ENCODE results near the gene NUP37.
"Not testable (repeated sequence)": the region's sequence is repeated elsewhere in the genome, so short reads cannot be mapped to it uniquely, and the experiment has no call there.

The NUP37 gene

DNA sequence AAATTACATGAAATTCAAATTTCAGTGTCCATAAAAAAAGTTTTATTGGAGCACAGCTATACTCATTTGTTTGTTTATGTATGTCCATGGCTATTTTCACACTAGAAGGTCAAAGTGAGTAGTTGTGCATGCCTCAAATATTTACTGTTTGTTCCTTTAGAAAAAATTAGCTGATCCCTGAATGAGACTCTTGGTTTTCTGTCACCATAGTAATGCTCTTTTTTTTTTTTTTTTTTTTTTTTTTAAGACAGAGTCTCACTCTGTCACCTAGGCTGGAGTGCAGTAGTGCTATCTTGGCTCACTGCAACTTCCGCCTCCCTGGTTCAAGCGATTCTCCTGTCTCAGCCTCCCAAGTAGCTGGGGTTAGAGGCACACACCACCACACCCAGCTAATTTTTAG is 1.4 kb upstream of the NUP37 start:
- Histone ChIP-seq H3K4me3 (ENCODE audit: low read depth, low read length) (peak overlapping the region; percentile 86), H3K36me3 (peaks cover 18% of the 10 kb centered on the region)
- H3K4me1 ChIP-seq, H3K27me3 ChIP-seq, DNase-seq, H3K9me3 ChIP-seq: not testable (repeated sequence)

DNA sequence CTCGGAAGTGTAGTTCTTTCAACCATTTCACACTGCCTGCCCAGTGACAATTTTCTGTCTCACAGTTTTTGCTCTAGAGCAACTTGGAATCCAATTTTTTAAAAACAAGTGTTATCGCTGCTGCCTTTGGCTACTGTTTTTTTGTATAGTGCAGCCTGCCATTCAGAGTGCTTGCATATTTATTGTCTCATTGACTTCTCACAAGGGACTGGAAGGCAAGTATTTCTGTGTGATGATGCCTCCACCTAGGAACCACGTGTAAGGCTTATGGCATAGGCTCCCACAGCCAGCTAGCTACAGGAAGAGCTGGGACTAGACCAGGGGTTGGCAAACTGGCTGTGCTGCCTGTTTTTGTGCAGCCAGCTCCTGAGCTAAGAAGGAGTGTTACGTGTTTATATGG is 972 bp upstream of the NUP37 start:
- Histone ChIP-seq H3K4me3 (ENCODE audit: low read depth, low read length) (peak overlapping the region; percentile 86), H3K27me3 (no peaks in the 10 kb centered on the region), H3K36me3 (peaks cover 15% of the 10 kb centered on the region), H3K9me3 (no peaks in the 10 kb centered on the region), H3K4me1 (no peaks in the 10 kb centered on the region)
- TF ChIP-seq CTCF (IDR thresholded peaks at IDR 0.05; ENCODE audit: low read depth, low read length): no peak
- peak; percentile 20 for DNase-seq

- no peak for TF ChIP-seq CTCF (IDR thresholded peaks at IDR 0.05; ENCODE audit: low read depth, low read length)
- H3K9me3 ChIP-seq: no peaks in the 10 kb centered on the region
- H3K36me3 ChIP-seq: peaks cover 13% of the 10 kb centered on the region
- H3K4me3 ChIP-seq (ENCODE audit: low read depth, low read length): peak overlapping the region; percentile 86
- no peaks in the 10 kb centered on the region for H3K27me3 ChIP-seq
- no peaks in the 10 kb centered on the region for H3K4me1 ChIP-seq
- DNase-seq: no peak
Measured at GRCh38 chr12:102120564-102120873, 605 bp upstream of the NUP37 start.

DNA sequence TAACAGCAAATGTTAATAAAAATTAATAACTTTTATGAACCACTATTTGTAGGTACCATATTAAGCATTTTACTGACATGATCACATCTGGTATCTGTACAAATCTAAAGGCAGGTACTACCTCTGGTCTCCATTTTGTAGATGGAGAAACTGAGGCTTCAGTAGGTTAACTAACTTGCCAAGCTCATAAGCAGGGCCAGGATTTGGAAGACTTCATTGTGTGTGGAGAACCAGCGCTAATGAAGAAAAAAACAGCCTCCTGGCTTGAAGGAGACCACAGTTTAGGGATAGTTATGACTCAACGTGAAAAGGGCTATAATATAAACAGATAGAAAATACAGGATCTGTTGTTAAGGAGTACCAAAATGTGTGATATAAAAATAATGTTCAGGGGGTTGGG is 1.0 kb downstream of the NUP37 start:
- Histone ChIP-seq H3K4me1 (no peaks in the 10 kb centered on the region), H3K9me3 (no peaks in the 10 kb centered on the region), H3K36me3 (peaks cover 6% of the 10 kb centered on the region), H3K27me3 (no peaks in the 10 kb centered on the region), H3K4me3 (ENCODE audit: low read depth, low read length) (peak overlapping the region; percentile 86)
- no peak for DNase-seq
- no peak for TF ChIP-seq CTCF (IDR thresholded peaks at IDR 0.05; ENCODE audit: low read depth, low read length)

- Histone ChIP-seq H3K36me3 (peaks cover 8% of the 10 kb centered on the region), H3K27me3 (no peaks in the 10 kb centered on the region), H3K4me3 (ENCODE audit: low read depth, low read length) (no peak overlapping the region), H3K9me3 (no peaks in the 10 kb centered on the region), H3K4me1 (no peaks in the 10 kb centered on the region)
- no peak for TF ChIP-seq CTCF (IDR thresholded peaks at IDR 0.05; ENCODE audit: low read depth, low read length)
- no peak for DNase-seq
Measured at GRCh38 chr12:102116392-102116791, 3.5 kb downstream of the NUP37 start.

DNA sequence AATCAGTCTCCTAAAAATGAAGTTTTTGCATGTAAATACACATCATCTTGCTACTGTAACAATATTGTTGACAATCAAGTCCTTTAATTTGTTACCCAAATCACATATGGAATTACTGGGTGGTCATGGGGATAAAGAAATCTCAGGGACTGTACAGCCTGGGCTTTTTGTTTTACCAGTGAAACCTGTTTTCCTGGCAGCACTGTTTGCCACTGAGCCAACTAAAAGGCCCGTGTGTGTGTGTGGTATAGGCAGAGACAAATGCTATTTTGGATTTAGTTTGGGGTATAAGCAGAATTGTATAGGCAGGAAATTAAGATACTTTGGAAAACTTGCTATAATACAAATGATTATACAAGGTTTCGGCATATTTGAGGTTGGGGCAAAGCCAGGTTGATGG is 5.7 kb downstream of the NUP37 start:
- no peaks in the 10 kb centered on the region for H3K27me3 ChIP-seq
- H3K4me3 ChIP-seq (ENCODE audit: low read depth, low read length): no peak overlapping the region
- DNase-seq: no peak
- H3K36me3 ChIP-seq: peaks cover 20% of the 10 kb centered on the region
- H3K4me1 ChIP-seq: no peaks in the 10 kb centered on the region
- TF ChIP-seq CTCF (IDR thresholded peaks at IDR 0.05; ENCODE audit: low read depth, low read length): no peak
- no peaks in the 10 kb centered on the region for H3K9me3 ChIP-seq

DNA sequence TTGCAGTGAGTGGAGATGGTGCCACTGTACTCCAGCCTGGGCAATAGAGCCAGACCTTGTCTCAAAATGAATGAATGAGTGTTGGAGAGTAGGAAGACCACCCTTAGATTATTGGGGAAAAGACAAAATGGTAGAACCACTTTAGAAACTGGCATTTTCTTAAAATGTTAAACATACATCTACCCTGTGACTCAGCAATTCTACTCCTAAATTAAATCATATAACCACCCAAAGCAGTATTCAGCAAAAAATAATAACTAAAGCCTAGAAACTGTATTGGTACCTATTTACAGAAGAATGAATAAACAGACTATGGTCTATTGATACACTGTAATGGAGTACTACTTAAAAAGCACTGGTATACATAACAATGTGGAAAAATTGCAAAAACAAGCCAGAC is 9.1 kb downstream of the NUP37 start:
- Histone ChIP-seq H3K4me1 (no peaks in the 10 kb centered on the region), H3K27me3 (no peaks in the 10 kb centered on the region), H3K36me3 (peaks cover 45% of the 10 kb centered on the region), H3K4me3 (ENCODE audit: low read depth, low read length) (no peak overlapping the region), H3K9me3 (no peaks in the 10 kb centered on the region)
- DNase-seq: no peak
- no peak for TF ChIP-seq CTCF (IDR thresholded peaks at IDR 0.05; ENCODE audit: low read depth, low read length)
